HG03095 (cell line): ENCODE results near the gene UBL7.
"Not testable (repeated sequence)": the region's sequence is repeated elsewhere in the genome, so short reads cannot be mapped to it uniquely, and the experiment has no call there.

Source experiments
- ATAC-seq: cut with Tn5 transposase; IDR thresholded peaks from one replicate; pipeline ENCODE4 v1.9.1; 2021; ENCODE audit warnings: moderate library complexity; ENCODE audit not compliant: unreplicated experiment

The UBL7 gene

GRCh38 chr15:74464897-74465296, 3.9 kb upstream of the UBL7 start:
- ATAC-seq = no peak

DNA sequence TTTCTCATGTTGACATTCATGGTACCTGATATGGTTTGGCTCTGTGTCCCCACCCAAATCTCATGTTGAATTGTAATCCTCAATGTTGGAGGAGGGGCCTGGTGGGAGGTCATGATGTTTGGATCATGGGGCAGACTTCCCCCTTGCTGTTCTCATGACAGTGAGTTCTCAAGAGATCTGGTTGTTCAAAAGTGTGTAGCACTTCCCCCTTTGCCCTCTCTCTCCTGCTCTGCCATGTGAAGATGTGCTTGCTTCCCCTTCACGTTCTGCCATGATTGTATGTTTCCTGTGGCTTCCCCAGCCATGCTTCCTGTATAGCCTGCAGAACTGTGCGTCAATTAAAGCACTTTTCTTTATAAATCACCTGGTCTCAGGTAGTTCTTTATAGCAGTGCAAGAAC, 3.3 kb upstream of the UBL7 start:
- no peak for ATAC-seq

GRCh38 chr15:74463634-74464033, 2.7 kb upstream of the UBL7 start:
- ATAC-seq = no peak

GRCh38 chr15:74461847-74462511, 1.0 kb upstream of the UBL7 start:
- ATAC-seq = no peak

GRCh38 chr15:74460298-74460697, 662 bp downstream of the UBL7 start:
- no peak for ATAC-seq

DNA sequence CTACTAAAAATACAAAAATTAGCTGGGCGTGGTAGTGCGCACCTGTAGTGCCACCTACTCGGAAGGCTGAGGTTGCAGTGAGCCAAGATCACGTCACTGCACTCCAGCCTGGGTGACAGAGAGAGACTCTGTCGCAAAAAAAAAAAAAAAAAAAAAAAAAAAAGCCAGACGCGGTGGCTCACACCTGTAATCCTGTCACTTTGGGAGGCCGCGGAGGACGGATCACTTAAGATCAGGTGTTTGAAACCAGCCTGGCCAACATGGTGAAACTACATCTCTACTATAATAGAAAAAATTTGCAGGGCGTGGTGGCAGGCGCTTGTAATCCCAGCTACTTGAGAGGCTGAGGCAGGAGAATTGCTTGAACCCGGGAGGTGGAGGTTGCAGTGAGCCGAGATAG, 1.2 kb downstream of the UBL7 start:
- not testable (repeated sequence) for ATAC-seq

DNA sequence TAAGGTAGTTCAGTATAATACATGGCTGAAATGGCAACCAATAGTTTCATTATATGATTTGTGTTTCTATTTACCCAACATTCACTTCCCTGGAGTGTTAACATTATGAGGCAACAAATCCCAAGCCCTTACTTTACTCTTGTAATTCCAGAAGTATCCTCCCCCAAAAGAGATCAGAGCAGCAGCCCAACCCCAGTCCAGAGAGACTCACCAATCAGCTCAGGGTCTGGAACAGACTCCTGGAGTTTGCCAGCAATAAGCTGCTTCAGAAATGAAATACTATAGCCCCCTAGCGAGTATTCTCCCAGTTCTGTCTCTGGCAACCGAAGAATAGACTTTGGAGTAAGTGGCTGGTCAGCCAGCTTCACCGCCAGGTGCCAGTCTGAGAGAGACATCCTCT, 2.5 kb downstream of the UBL7 start:
- ATAC-seq = no peak

DNA sequence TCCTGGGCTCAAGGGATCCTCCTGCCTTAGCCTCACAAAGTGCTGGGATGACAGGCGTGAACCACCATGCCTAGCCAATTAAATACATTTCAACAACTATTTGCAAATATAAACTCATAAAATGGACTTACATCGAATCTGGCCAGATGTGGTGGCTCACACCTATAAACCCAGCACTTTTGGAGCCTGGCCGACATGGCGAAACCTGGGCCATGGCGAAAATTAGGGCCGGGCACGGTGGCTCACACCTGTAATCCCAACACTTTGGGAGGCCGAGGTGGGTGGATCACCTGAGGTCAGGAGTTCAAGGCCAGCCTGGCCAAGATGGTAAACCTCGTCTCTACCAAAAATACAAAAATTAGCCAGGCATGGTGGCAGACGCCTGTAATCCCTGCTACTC, 3.9 kb downstream of the UBL7 start:
- not testable (repeated sequence) for ATAC-seq

DNA sequence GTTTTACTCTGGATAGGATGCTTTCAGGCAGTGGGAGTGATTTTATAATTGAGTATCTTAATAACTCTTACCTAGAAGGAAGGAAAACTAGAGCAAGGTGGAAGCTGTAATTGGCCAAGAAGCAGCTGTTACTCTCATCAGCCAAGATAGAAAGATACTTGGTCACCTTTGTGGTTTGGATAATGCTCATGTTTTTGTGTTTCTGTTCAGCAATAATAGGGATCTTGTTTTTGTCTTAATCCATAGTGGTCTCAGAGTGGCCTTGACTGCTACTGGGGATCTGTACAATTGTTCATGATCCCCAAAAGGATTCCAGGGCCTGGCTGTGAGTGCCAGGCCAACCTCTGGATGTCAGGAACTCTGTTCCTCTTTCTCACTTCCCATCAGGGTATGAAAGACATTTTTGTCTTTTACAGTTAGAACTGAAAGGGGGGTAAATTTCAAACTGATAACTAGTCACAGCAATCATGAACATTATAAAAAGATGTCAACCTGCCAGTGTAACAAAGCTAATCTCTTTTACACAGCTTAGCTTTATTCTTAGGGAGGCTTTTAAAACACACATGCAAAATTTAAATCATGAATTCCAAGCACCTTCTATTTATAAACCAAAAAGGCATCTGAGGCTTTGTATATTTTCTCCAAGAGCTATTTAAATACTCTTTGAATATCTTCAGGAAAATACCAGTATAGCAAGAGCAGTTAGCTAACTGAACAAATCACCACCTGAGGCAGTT, 6.0 kb downstream of the UBL7 start:
- ATAC-seq = no peak

GRCh38 chr15:74453925-74454763, 6.8 kb downstream of the UBL7 start:
- no peak for ATAC-seq

DNA sequence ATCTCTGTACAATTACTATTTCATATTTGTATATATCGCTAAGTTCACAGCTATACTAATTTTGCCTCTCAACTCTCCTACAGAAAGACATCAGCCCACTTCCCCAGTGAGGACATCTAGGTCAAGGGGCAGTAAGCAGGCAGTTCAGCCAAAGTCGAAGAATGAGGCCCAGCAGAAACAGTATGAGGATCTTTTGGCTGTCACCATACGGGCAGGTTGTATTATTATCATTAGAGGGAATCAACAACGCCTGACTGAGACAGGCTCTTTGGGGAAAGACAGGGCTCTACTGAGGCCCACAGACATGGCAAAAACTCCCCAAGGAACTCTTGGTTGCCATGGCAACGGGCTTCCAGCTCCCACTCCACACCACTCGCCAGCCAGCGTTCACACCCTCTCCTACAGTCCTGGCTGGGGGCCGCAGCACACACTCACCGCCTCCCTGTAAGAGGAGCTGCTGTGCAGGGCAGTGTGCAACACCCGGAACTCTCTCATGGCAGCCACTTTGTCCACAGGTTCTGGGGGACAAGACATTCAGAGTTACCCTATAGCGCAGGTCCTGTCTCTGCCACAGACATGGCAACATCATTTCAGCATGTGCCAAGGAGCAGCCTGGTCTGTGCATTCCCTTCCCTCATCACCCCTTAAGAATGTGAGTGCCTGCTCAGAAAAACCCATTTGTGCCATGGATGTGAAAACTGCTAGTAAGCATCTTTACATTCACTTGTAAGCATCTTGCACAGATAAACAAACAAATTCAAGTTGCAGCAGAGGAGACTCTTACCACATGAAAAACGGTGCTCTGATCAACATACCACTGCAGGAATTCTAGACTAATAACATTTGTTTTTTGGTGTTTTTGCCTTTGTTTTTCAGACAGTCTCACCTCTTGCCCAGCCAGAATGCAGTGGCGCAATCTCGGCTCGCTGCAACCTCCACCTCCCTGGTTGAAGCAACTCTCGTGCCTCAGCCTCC, 8.8 kb downstream of the UBL7 start:
- ATAC-seq = no peak

- ATAC-seq = no peak
Measured at GRCh38 chr15:74451322-74451721, 9.6 kb downstream of the UBL7 start.

DNA sequence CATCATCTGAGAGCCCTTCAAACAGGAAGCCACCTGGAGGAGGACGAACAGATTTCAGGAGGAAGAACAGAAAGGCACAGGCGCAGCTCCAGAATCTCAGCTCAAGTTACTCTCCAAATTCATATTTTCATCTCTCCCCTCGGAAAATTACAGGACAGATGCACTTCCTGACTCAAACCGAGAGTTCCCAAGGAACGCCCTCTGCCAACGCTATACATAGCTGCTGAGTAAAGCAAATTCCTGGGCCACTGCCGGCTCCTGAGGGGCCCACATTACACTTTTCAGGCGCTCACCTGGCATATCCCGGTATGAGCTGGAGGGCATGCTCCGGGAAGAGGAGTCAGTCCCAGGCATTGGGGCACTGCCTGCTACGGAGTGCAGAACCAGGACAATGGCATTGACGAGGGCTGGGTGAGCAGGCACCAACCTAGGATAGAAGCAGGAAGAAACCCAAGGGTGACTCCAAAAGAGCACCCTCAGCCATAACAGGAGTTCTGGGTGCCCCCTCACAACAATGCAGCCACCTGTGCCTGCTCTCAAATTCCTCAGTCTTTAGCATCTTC, 11.2 kb downstream of the UBL7 start:
- no peak for ATAC-seq

GRCh38 chr15:74449095-74449494, 11.9 kb downstream of the UBL7 start:
- ATAC-seq = no peak

DNA sequence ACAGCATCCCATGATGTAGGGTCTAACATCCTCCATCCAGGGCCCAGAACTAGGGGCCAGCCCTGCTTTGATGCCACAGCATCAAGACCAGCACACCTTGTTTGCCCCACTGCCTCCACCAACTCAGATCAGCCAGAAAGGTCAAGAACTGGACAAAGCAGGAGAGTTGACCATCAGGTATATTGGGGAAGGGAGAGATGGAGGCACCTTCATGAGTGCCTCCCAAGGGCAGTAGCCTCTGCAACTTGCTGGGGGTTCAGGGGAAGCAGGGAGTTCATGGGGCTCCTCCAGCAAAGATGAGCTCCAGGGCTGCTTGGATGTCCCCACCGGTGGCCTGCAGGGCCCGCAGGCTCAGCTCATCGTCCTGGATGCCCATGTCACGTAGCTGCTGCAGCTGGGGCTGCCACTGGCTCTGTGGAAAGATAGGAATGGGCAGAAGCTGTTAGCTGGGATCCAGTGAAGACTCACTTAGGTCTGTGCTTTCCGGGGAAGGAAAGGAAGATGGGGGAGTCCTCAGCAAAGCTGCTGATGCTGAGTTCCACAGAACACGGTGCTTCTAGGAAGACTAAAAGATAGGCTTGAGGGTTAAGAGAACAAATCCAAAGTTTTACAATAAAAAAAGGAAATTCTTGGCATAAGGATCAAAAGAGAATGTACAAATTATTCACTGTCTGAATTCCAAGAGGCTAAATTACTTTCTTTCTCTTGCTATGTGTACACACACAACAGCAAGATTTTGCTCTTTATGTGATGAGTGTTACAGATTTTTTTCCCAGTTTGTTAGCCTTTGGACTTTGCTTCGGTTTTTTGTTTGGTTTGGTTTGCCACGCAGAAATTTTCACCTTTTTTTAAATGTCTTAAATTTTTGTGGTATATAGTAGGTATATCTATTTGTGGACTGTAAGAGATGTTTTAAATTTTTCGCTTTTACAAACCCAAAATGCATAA, 14.9 kb downstream of the UBL7 start:
- no peak for ATAC-seq

DNA sequence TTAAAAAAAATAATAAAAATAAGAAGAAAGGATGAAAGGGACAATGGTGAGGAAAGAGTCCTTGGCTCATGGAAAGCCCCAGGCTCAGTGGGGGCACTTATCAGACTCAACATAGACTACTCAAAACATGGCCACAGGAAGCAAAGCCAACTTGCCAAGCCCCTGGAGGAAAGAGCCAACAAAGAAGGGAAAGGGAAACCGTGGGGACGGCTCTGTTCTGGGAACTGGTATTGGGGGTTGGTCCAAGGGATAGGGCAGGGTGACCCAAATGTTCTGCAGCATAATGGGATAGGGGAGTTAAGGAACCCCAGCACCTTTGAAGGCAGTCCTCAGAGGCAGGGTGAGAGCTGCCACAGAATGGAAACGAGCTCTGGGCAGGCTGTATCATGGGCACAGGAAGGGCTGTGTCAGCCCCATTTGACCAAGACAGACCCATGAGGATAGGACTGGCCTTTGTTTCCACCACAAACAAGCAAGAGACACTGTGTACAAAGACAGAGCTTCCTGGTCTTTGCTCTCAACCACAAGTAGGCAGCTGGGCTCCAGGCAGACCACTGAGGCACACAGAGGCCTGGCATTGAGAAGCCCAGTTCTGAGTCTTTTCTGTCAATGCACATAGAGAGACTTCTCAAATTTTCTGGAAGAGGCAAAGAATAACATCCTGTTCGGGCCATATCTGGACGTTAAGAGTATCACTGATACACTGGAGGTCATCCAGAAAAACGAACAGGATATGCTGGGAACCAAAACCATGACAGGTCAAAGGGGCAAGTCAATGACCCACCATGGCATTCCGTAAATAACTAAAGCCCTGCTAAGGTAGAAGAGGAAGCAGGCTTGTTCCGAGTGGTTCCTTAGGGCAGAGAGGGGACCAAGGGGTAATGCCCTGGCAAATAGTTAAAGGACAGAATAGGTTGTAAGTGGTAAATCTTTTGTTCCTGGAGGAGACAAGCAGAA, 16.6 kb downstream of the UBL7 start:
- no peak for ATAC-seq

GRCh38 chr15:74443100-74443909, 17.7 kb downstream of the UBL7 start:
- no peak for ATAC-seq
